GM18858 (cell line): ENCODE data around the gene SUPT20HL2.
"Not testable (repeated sequence)": the region's sequence is repeated elsewhere in the genome, so short reads cannot be mapped to it uniquely, and the experiment has no call there.

Experiments used
- ATAC-seq: cut with Tn5 transposase; IDR thresholded peaks from one replicate; pipeline ENCODE4 v1.9.1; 2021; ENCODE audit not compliant: unreplicated experiment

The SUPT20HL2 gene

DNA sequence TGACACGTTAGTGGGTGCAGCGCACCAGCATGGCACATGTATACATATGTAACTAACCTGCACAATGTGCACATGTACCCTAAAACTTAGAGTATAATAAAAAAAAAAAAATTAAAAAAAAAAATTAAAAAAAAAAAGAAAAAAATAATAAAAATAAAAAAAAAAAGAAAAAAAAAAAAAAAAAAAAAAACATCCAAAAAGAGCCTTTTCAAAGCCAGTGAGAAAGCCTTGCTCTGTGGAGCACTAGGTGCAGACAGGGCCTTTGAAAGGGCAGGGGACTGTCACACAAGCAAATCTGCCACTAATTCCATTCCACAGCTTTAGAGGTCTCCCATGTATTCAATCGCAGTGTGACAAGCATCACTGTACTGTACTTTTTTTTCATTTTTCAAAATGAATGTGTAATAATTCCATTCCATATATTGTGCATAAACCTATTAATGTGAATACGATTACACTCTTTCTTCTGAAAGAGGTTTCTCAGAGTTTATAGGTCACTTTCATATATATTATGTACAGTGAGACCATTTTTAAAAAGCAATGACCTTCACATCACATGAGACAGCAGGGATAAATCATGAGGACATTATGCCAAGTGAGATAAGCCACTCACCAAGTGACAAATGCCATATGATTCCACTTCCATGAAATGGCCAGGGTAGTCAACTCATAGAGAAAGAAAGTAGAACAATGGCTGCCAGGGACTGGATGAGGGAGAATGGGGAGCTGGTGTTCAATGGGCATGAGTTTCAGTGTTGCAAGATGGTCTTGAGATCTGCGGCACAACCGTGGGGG, 4.1 kb downstream of the SUPT20HL2 start:
- ATAC-seq: not testable (repeated sequence)

DNA sequence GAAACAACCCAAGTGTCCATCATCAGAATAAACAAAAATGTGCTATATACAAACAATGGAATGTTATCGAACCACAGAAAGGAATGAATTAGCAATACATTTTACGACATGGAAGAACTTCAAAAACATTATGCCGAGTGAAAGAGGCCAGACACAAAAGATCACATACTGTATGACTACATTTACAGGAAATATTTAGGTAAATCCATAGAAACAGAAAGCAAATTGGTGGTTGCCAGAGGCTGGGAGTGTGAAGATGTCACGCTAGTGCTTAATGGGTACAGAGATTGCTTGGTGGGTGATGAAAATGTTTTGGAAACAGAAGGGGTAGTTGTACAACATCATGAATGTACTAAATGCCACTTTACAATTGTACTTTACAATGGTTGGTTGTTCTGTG, 5.1 kb downstream of the SUPT20HL2 start:
- ATAC-seq: not testable (repeated sequence)

GRCh38 chrX:24306440-24306839, 7.4 kb downstream of the SUPT20HL2 start:
- no peak for ATAC-seq

GRCh38 chrX:24305905-24306304, 8.0 kb downstream of the SUPT20HL2 start:
- no peak for ATAC-seq

- ATAC-seq: no peak
Measured at GRCh38 chrX:24301806-24302205, 12.1 kb downstream of the SUPT20HL2 start.

GRCh38 chrX:24301060-24301459, 12.8 kb downstream of the SUPT20HL2 start:
- no peak for ATAC-seq

DNA sequence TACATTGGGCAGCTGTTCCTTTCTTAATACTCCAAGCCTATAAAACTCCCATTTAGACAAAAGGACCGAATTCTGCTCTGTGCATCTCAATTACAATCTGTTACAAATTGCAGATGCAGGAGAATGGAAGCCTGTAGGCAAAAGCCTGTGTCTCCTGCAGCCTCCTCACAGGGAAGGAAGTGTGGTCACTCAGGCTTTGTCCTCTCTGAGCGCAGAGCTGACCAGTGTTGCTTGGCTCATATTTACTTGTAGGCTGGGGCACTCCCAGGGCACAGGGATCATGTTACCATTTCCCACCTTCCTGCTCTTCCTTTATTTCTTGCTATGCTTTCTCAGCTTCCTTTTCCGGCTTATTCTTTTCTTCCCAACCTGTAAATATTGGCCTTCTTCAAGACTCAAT, 15.7 kb downstream of the SUPT20HL2 start:
- ATAC-seq: no peak

GRCh38 chrX:24294619-24295018, 19.2 kb downstream of the SUPT20HL2 start:
- no peak for ATAC-seq

DNA sequence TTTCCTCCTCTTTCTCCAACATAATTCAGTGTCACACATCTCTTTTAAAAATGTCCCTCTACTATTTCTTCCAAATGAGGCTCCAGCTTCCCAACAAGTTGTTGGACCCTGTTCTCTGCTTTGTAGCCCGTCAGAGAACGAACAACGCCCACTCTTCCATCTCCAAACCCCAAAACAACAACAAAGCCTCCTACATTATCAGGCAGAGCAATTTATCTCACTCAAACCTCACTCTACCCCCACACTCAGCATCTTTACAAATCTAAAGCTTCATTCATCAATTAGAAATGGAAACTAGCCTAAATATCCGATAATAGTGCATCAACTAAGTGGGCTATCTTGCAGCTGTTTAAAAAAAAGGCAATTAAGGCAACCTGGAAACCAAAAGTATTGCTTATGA, 20.5 kb downstream of the SUPT20HL2 start:
- ATAC-seq: no peak

DNA sequence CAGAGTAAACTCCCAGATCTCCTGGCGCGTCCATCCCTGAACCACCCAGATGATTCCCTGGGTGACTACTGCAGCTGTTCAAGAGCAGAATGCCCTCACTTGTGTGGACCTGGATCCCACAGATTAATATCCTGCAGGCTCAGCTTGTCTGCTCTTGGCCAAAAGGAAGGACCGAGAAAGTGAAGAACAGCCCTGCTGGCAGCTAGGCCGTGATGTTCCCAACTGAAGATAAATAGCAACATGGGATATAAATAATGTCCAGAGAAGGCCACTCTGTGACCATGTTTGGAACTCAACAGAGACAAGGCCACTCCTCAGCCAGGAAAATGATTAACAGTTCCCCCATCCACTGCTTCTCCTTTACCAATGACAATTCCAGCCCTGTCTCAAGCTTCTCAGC, 21.5 kb downstream of the SUPT20HL2 start:
- no peak for ATAC-seq

DNA sequence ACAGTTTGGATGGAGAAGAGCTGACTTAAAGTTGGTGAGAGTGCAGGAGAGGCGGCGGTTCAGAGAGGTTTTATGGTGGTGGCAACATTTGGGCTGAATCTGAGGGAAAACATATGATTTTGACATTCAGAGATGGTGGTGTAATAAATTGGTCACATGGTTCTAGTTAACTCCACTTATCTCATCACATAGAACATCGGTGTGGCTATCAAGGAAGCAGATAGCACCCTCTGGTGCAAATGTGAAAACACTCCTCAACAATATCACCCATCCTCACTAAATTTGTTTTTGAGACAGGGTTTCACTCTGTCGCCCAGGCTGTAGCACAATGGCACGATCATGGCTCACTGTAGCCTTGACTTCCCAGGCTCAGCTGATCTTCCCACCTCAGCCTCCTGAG, 28.8 kb downstream of the SUPT20HL2 start:
- no peak for ATAC-seq

DNA sequence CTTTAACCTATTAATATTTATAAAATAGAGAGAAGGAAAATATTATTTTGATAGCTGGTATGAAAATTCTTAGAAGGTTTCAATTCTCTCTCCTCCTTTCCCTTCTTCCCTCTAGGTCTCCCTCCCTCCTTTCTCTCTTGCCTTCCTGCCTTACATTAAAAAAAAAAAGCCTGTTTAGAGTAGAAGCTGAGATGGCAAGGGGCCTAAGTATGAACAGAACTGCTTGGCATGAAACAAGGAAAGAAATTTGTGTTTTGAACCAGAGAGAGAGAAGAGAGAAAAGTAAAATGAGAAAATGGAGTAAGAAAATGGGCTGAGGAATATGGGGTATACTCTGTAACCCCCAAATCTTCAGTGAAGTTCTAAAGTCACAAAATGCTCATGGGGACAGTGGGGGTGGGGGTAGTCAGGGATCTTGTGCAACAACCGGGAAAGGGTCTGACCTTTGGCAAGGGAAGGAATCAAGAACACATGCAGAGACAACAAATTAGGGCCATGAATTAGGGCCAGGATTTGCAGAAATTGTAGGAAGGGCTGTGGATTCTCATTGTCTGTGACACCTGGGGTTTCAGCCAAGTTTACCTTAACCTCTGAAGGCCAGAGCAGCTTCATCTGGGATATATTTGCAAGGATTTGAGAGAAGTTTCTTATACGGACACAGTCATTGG, 30.6 kb downstream of the SUPT20HL2 start:
- ATAC-seq: no peak

GRCh38 chrX:24282381-24283126, 31.3 kb downstream of the SUPT20HL2 start:
- ATAC-seq: no peak

- no peak for ATAC-seq
Measured at GRCh38 chrX:24277405-24277804, 36.5 kb downstream of the SUPT20HL2 start.

- no peak for ATAC-seq
Measured at GRCh38 chrX:24276015-24276414, 37.9 kb downstream of the SUPT20HL2 start.

DNA sequence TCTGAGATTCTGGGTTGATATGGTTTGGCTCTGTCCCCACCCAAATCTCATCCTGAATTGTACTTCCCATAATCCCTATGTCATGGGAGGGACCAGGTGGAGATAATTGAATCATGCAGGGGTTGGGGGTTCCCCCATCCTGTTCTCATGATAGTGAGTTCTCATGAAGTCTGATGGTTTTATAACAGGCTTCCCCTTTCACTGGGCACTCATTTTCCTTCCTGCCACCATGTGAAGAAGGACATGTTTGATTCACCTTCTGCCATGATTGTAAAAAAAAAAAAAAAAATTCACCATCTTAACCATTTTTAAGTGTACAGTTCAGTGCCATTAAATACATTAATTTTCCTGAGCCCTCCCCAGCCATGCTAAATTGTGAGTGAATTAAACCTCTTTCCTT, 42.6 kb downstream of the SUPT20HL2 start:
- ATAC-seq: no peak

- no peak for ATAC-seq
Measured at GRCh38 chrX:24268786-24269185, 45.1 kb downstream of the SUPT20HL2 start.

GRCh38 chrX:24266996-24267395, 46.9 kb downstream of the SUPT20HL2 start:
- no peak for ATAC-seq

DNA sequence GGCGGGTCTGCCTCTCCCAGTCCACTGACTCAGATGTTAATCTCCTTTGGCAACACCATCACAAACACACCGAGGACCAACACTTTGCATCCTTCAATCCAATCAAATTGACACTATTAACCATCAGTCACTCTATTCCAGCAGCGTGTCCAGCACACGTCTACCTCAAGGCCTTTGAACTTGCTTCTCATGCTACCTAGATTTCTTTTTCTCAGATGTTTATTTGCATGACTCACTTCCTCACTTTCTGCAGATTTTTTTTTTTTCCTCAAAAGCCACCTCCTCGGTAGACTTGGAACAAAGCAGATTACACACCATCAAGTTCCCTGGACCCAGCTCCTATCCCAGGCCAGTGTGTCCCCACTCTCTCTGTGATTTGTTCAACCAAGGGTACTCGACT, 49.5 kb downstream of the SUPT20HL2 start:
- ATAC-seq: no peak

- no peak for ATAC-seq
Measured at GRCh38 chrX:24262309-24262708, 51.6 kb downstream of the SUPT20HL2 start.
